Measurements from ENCODE around the gene LRRC8C. TPM values are rescaled to one million over a fixed set of nuclear protein-coding genes. Genes with fewer than 3 reads are reported as not detected.

The LRRC8C gene
- total and polyA plus RNA-seq, 2 experiments from 2014 or later, result 3.6 to 7.3 TPM

GRCh38 chr1:89608319-89608983 is 24.5 kb upstream of the LRRC8C start:
- H3K79me2 ChIP-seq (ENCODE audit: insufficient read depth), result no peaks in the 10 kb centered on the region
- no peaks in the 10 kb centered on the region for H3K9me2 ChIP-seq (ENCODE audit: insufficient read depth)
- H4K20me1 ChIP-seq (ENCODE audit: insufficient read depth), result no peaks in the 10 kb centered on the region
- H2AFZ ChIP-seq, result peak overlapping the region; percentile 58
- H3K4me2 ChIP-seq (ENCODE audit: unreplicated experiment), result peak overlapping the region; percentile 40
- H3K27me3 ChIP-seq (replicated peaks; ENCODE audit: insufficient read depth), result no peaks in the 10 kb centered on the region
- no peak for TF ChIP-seq EZH2 (IDR thresholded peaks at IDR 0.05; ENCODE audit: insufficient read depth, poor library complexity, severe bottlenecking)
- no peak for TF ChIP-seq EZH2phosphoT487 (IDR thresholded peaks at IDR 0.05; ENCODE audit: insufficient read depth, low read depth)
- H3K9me3 ChIP-seq (ENCODE audit: low read depth), result no peaks in the 10 kb centered on the region
- no peaks in the 10 kb centered on the region for H3K36me3 ChIP-seq (ENCODE audit: low read depth)
- peak overlapping the region; percentile 34 for H3K27ac ChIP-seq
- WGBS, 2 experiments (ENCODE audit: low coverage in 1 of 2, low lambda C conversion rate in 2 of 2, missing lambda C conversion rate in 2 of 2), result 48 to 51% methylated on average over 9 of the region's 9 CpGs
- H3K4me3 ChIP-seq, result 0 out of 2 replicates have a peak overlapping the region, but pooled peaks have one; percentile 17
- in situ Hi-C loops (cut with MboI), result no loop called here
- 0 out of 2 replicates have a peak overlapping the region, but pooled peaks have one; percentile 6 for H3K9ac ChIP-seq
- peak; percentile 83 for DNase-seq
- H3F3A ChIP-seq (ENCODE audit: insufficient read depth), result peaks cover 49% of the 10 kb centered on the region
- H3K4me1 ChIP-seq (ENCODE audit: insufficient read depth), result peaks cover 48% of the 10 kb centered on the region

- Histone ChIP-seq H4K20me1 (ENCODE audit: insufficient read depth) (no peaks in the 10 kb centered on the region), H3K9ac (no peak overlapping the region), H3K4me2 (ENCODE audit: unreplicated experiment) (peak overlapping the region; percentile 40), H3K36me3 (ENCODE audit: low read depth) (no peaks in the 10 kb centered on the region), H2AFZ (no peak overlapping the region), H3F3A (ENCODE audit: insufficient read depth) (peaks cover 43% of the 10 kb centered on the region), H3K27ac (peak overlapping the region; percentile 34; the same call in 1 of the 2 replicates), H3K27me3 (replicated peaks; ENCODE audit: insufficient read depth) (no peaks in the 10 kb centered on the region), H3K79me2 (ENCODE audit: insufficient read depth) (no peaks in the 10 kb centered on the region), H3K4me3 (0 out of 2 replicates have a peak overlapping the region, but pooled peaks have one; percentile 17), H3K9me3 (ENCODE audit: low read depth) (no peaks in the 10 kb centered on the region), H3K9me2 (ENCODE audit: insufficient read depth) (no peaks in the 10 kb centered on the region), H3K4me1 (ENCODE audit: insufficient read depth) (peaks cover 43% of the 10 kb centered on the region)
- 88 to 89% methylated on average over 19 to 20 of the region's 20 CpGs for WGBS, 2 experiments (ENCODE audit: low coverage in 1 of 2, low lambda C conversion rate in 2 of 2, missing lambda C conversion rate in 2 of 2)
- no peak for DNase-seq
- in situ Hi-C loops (cut with MboI), result no loop called here
- TF ChIP-seq EZH2 (IDR thresholded peaks at IDR 0.05; ENCODE audit: insufficient read depth, poor library complexity, severe bottlenecking) (no peak), EZH2phosphoT487 (IDR thresholded peaks at IDR 0.05; ENCODE audit: insufficient read depth, low read depth) (no peak)
These were observed 23.8 kb upstream of the LRRC8C start for GRCh38 chr1:89608984-89609725.

- H4K20me1 ChIP-seq (ENCODE audit: insufficient read depth), result no peaks in the 10 kb centered on the region
- no peaks in the 10 kb centered on the region for H3K9me3 ChIP-seq (ENCODE audit: low read depth)
- H3K4me2 ChIP-seq (ENCODE audit: unreplicated experiment), result no peak overlapping the region
- no peaks in the 10 kb centered on the region for H3K27me3 ChIP-seq (replicated peaks; ENCODE audit: insufficient read depth)
- WGBS, 2 experiments (ENCODE audit: low coverage in 1 of 2, low lambda C conversion rate in 2 of 2, missing lambda C conversion rate in 2 of 2), result 71 to 73% methylated on average over 14 of the region's 14 CpGs
- no peak overlapping the region for H3K27ac ChIP-seq
- H3K9ac ChIP-seq, result no peak overlapping the region
- in situ Hi-C loops (cut with MboI), result no loop called here
- H3F3A ChIP-seq (ENCODE audit: insufficient read depth), result peaks cover 36% of the 10 kb centered on the region
- H3K79me2 ChIP-seq (ENCODE audit: insufficient read depth), result no peaks in the 10 kb centered on the region
- H3K4me3 ChIP-seq, result no peak overlapping the region
- no peak for DNase-seq
- TF ChIP-seq EZH2phosphoT487 (IDR thresholded peaks at IDR 0.05; ENCODE audit: insufficient read depth, low read depth), result no peak
- peaks cover 35% of the 10 kb centered on the region for H3K4me1 ChIP-seq (ENCODE audit: insufficient read depth)
- H3K9me2 ChIP-seq (ENCODE audit: insufficient read depth), result no peaks in the 10 kb centered on the region
- no peaks in the 10 kb centered on the region for H3K36me3 ChIP-seq (ENCODE audit: low read depth)
- H2AFZ ChIP-seq, result no peak overlapping the region
These were observed 23.0 kb upstream of the LRRC8C start for GRCh38 chr1:89609781-89610456.

- no peaks in the 10 kb centered on the region for H3K9me3 ChIP-seq (ENCODE audit: low read depth)
- WGBS, 2 experiments (ENCODE audit: low coverage in 1 of 2, low lambda C conversion rate in 2 of 2, missing lambda C conversion rate in 2 of 2), result 87 to 89% methylated on average over 15 of the region's 15 CpGs
- no peak overlapping the region for H3K27ac ChIP-seq
- no peak overlapping the region for H3K4me3 ChIP-seq
- no peaks in the 10 kb centered on the region for H3K9me2 ChIP-seq (ENCODE audit: insufficient read depth)
- no peaks in the 10 kb centered on the region for H3K36me3 ChIP-seq (ENCODE audit: low read depth)
- in situ Hi-C loops (cut with MboI), result no loop called here
- H3F3A ChIP-seq (ENCODE audit: insufficient read depth), result peaks cover 30% of the 10 kb centered on the region
- no peak overlapping the region for H3K4me2 ChIP-seq (ENCODE audit: unreplicated experiment)
- H4K20me1 ChIP-seq (ENCODE audit: insufficient read depth), result no peaks in the 10 kb centered on the region
- TF ChIP-seq EZH2phosphoT487 (IDR thresholded peaks at IDR 0.05; ENCODE audit: insufficient read depth, low read depth) (no peak), EZH2 (IDR thresholded peaks at IDR 0.05; ENCODE audit: insufficient read depth, poor library complexity, severe bottlenecking) (no peak)
- no peaks in the 10 kb centered on the region for H3K27me3 ChIP-seq (replicated peaks; ENCODE audit: insufficient read depth)
- H2AFZ ChIP-seq, result no peak overlapping the region
- DNase-seq, result no peak
- H3K4me1 ChIP-seq (ENCODE audit: insufficient read depth), result peaks cover 29% of the 10 kb centered on the region
- H3K9ac ChIP-seq, result no peak overlapping the region
- no peaks in the 10 kb centered on the region for H3K79me2 ChIP-seq (ENCODE audit: insufficient read depth)
These were observed 22.4 kb upstream of the LRRC8C start for GRCh38 chr1:89610457-89611011.
